Measurements from ENCODE around the gene PHACTR1.

The PHACTR1 gene

GRCh38 chr6:12882761-12883290, 166.3 kb downstream of the PHACTR1 start:
- Histone ChIP-seq H2AFZ (no peak overlapping the region), H3K4me1 (no peaks in the 10 kb centered on the region), H3K27me3 (ENCODE audit: control insufficient read depth, insufficient read depth, low read length) (no peaks in the 10 kb centered on the region), H3K27ac (no peak overlapping the region), H3K9me3 (ENCODE audit: control insufficient read depth, low read length) (no peaks in the 10 kb centered on the region), H3K36me3 (ENCODE audit: control insufficient read depth, insufficient read depth, low read length) (no peaks in the 10 kb centered on the region), H3K9ac (no peak overlapping the region), H3K4me2 (ENCODE audit: low read length) (no peak overlapping the region), H3K79me2 (no peaks in the 10 kb centered on the region), H3K4me3 (ENCODE audit: low read depth, low read length) (no peak overlapping the region)
- no peak for TF ChIP-seq CTCF (IDR thresholded peaks at IDR 0.05)

- H3K9me3 ChIP-seq (ENCODE audit: control insufficient read depth, low read length), result no peaks in the 10 kb centered on the region
- no peaks in the 10 kb centered on the region for H3K79me2 ChIP-seq
- TF ChIP-seq CTCF (IDR thresholded peaks at IDR 0.05), result no peak
Observed at GRCh38 chr6:12884983-12885382, 168.4 kb downstream of the PHACTR1 start.

GRCh38 chr6:12886961-12887775, 170.6 kb downstream of the PHACTR1 start:
- Histone ChIP-seq H3K36me3 (ENCODE audit: control insufficient read depth, insufficient read depth, low read length) (no peaks in the 10 kb centered on the region), H3K79me2 (no peaks in the 10 kb centered on the region), H3K4me3 (ENCODE audit: low read depth, low read length) (no peak overlapping the region), H3K4me1 (no peaks in the 10 kb centered on the region), H3K4me2 (ENCODE audit: low read length) (no peak overlapping the region), H3K27me3 (ENCODE audit: control insufficient read depth, insufficient read depth, low read length) (no peaks in the 10 kb centered on the region), H3K27ac (no peak overlapping the region), H3K9me3 (ENCODE audit: control insufficient read depth, low read length) (no peaks in the 10 kb centered on the region), H3K9ac (no peak overlapping the region), H2AFZ (no peak overlapping the region)
- TF ChIP-seq CTCF (IDR thresholded peaks at IDR 0.05), result no peak

More at GRCh38 chr6:12884983-12885382, 168.4 kb downstream of the PHACTR1 start:
- Histone ChIP-seq H3K9ac (no peak overlapping the region), H3K27ac (no peak overlapping the region), H3K4me1 (no peaks in the 10 kb centered on the region), H3K4me3 (ENCODE audit: low read depth, low read length) (no peak overlapping the region), H3K27me3 (ENCODE audit: control insufficient read depth, insufficient read depth, low read length) (no peaks in the 10 kb centered on the region), H3K4me2 (ENCODE audit: low read length) (no peak overlapping the region), H3K36me3 (ENCODE audit: control insufficient read depth, insufficient read depth, low read length) (no peaks in the 10 kb centered on the region), H2AFZ (no peak overlapping the region)

- no peak for TF ChIP-seq CTCF (IDR thresholded peaks at IDR 0.05)
Observed at GRCh38 chr6:12890171-12890790, 173.7 kb downstream of the PHACTR1 start.

More at GRCh38 chr6:12890171-12890790, 173.7 kb downstream of the PHACTR1 start:
- no peaks in the 10 kb centered on the region for H3K27me3 ChIP-seq (ENCODE audit: control insufficient read depth, insufficient read depth, low read length)
- no peak overlapping the region for H3K27ac ChIP-seq
- no peaks in the 10 kb centered on the region for H3K79me2 ChIP-seq
- H3K36me3 ChIP-seq (ENCODE audit: control insufficient read depth, insufficient read depth, low read length), result no peaks in the 10 kb centered on the region
- H3K4me1 ChIP-seq, result no peaks in the 10 kb centered on the region
- no peak overlapping the region for H3K4me2 ChIP-seq (ENCODE audit: low read length)
- no peak overlapping the region for H2AFZ ChIP-seq
- H3K9me3 ChIP-seq (ENCODE audit: control insufficient read depth, low read length), result no peaks in the 10 kb centered on the region
- H3K9ac ChIP-seq, result no peak overlapping the region
- no peak overlapping the region for H3K4me3 ChIP-seq (ENCODE audit: low read depth, low read length)
